H1 (cell line): ENCODE data around the gene SH3PXD2B. TPM values are rescaled to one million over a fixed set of nuclear protein-coding genes. Genes with fewer than 3 reads are reported as not detected.

Source experiments
- CTCF ChIA-PET: fragments of 300-600 bp; sonication (Branson Sonifier 250); formaldehyde crosslinking; loops from one replicate; lab custom pipeline; 2021; ENCODE audit not compliant: partially characterized antibody; lab: Charles Lee
- POLR2A ChIA-PET: fragments of 300-600 bp; sonication (Branson Sonifier 250); formaldehyde crosslinking; loops from one replicate; lab custom pipeline; 2021; ENCODE audit warnings: inconsistent platforms; ENCODE audit not compliant: partially characterized antibody; lab: Charles Lee
- DNase-seq, 2 experiments: peaks; one replicate each; pipeline versions ENCODE4 v3.0.0 to v3.0.0-alpha.2; 2010 to 2022; ENCODE audit warnings: low spot score in 2 of 2, low read depth in 1 of 2, mixed read lengths in 1 of 2
- FAIRE-seq: peaks from 2 replicates; lab custom pipeline; 2011; peaks lifted over from hg19 to GRCh38; lab: Jason Lieb, UNC
- H2AFZ ChIP-seq: 2 replicates; pipeline ENCODE4 v1.8.1; 2012; ENCODE audit warnings: low read length, inconsistent platforms
- H2AK5ac ChIP-seq: 2 replicates; pipeline ENCODE4 v1.6.1; 2013; ENCODE audit warnings: low read depth, low read length
- H2BK120ac ChIP-seq: replicated peaks from 2 replicates; pipeline ENCODE3; 2013; ENCODE audit warnings: low read depth, low read length, inconsistent platforms
- H2BK12ac ChIP-seq: 2 replicates; pipeline ENCODE4 v1.6.1; 2013; ENCODE audit warnings: low read depth, low read length
- H2BK15ac ChIP-seq: 2 replicates; pipeline ENCODE4 v1.6.1; 2013; ENCODE audit warnings: low read length
- H2BK20ac ChIP-seq: 2 replicates; pipeline ENCODE4 v1.6.1; 2013; ENCODE audit warnings: low read length
- H2BK5ac ChIP-seq: 2 replicates; pipeline ENCODE4 v1.6.1; 2013; ENCODE audit warnings: low read depth, low read length
- H3K14ac ChIP-seq: 2 replicates; pipeline ENCODE4 v1.6.1; 2013; ENCODE audit warnings: inconsistent platforms; ENCODE audit not compliant: insufficient read length
- H3K18ac ChIP-seq: 2 replicates; pipeline ENCODE4 v1.6.1; 2013; ENCODE audit warnings: low read length; ENCODE audit errors: extremely low read depth
- H3K23ac ChIP-seq: 2 replicates; pipeline ENCODE4 v1.6.1; 2013; ENCODE audit warnings: inconsistent platforms; ENCODE audit not compliant: insufficient read length
- H3K23me2 ChIP-seq: 2 replicates; pipeline ENCODE4 v1.6.1; 2013; ENCODE audit warnings: low read depth, low read length
- H3K27ac ChIP-seq: 2 replicates; pipeline ENCODE4 v1.6.1; 2011; ENCODE audit warnings: low read depth, low read length, inconsistent platforms
- H3K27me3 ChIP-seq, 4 experiments: replicated peaks in 1 of 4; 1 replicate in 1 of 4; 2 replicates in 3 of 4; pipeline versions ENCODE4 v1.6.1 to v1.8.1; 2011 to 2013; ENCODE audit warnings: low read length in 3 of 4, mild to moderate bottlenecking in 3 of 4, inconsistent platforms in 2 of 4, mixed read lengths in 2 of 4, moderate library complexity in 1 of 4; ENCODE audit not compliant: control insufficient read depth in 3 of 4, insufficient read depth in 3 of 4; ENCODE audit errors: extremely low read depth in 1 of 4
- H3K36me3 ChIP-seq, 4 experiments: 2 replicates each; pipeline versions ENCODE4 v1.6.1 to v1.8.1; 2011 to 2013; ENCODE audit warnings: mild to moderate bottlenecking in 4 of 4, low read length in 3 of 4, moderate library complexity in 2 of 4, control low read depth in 1 of 4, inconsistent platforms in 1 of 4; ENCODE audit not compliant: insufficient read depth in 4 of 4, control insufficient read depth in 2 of 4
- H3K4ac ChIP-seq: replicated peaks from 2 replicates; pipeline ENCODE3; 2013; ENCODE audit warnings: low read length, low read depth, mixed read lengths, inconsistent platforms; ENCODE audit not compliant: insufficient read length
- H3K4me1 ChIP-seq, 4 experiments: replicated peaks in 1 of 4; 1 replicate in 1 of 4; 2 replicates in 3 of 4; pipeline versions ENCODE4 v1.6.1 to v1.8.1; 2011 to 2013; ENCODE audit warnings: low read length in 3 of 4, inconsistent platforms in 2 of 4, mixed read lengths in 1 of 4; ENCODE audit not compliant: insufficient read depth in 4 of 4, control insufficient read depth in 3 of 4
- H3K4me2 ChIP-seq, 2 experiments: 2 replicates each; pipeline versions ENCODE4 v1.6.1 to v1.8.1; 2011 to 2013; ENCODE audit warnings: low read depth in 2 of 2, low read length in 2 of 2, control low read depth in 1 of 2, inconsistent platforms in 1 of 2, mild to moderate bottlenecking in 1 of 2; ENCODE audit not compliant: insufficient read depth in 1 of 2
- H3K4me3 ChIP-seq, 4 experiments: fragments of 200-600, 300-600 bp in 1 of 4; sonication (generic), shearing (Covaris generic), sonication (Bioruptor Twin) in 1 of 4; 2 replicates each; pipeline versions ENCODE4 v1.5.1 to v1.8.1; 2011 to 2016; ENCODE audit warnings: low read length in 4 of 4, low read depth in 3 of 4, control low read depth in 2 of 4, inconsistent platforms in 2 of 4, mild to moderate bottlenecking in 2 of 4, mixed read lengths in 1 of 4, moderate library complexity in 1 of 4; ENCODE audit not compliant: insufficient read depth in 2 of 4; ENCODE audit errors: extremely low read depth in 1 of 4
- H3K56ac ChIP-seq: replicated peaks from 2 replicates; pipeline ENCODE3; 2013; ENCODE audit warnings: low read depth, mild to moderate bottlenecking, mixed read lengths, low read length, inconsistent platforms; ENCODE audit not compliant: insufficient read length
- H3K79me1 ChIP-seq: 2 replicates; pipeline ENCODE4 v1.6.1; 2013; ENCODE audit warnings: low read depth, low read length, control low read depth
- H3K79me2 ChIP-seq, 2 experiments: 2 replicates each; pipeline versions ENCODE4 v1.6.1 to v1.8.1; 2012 to 2013; ENCODE audit warnings: low read length in 2 of 2, mild to moderate bottlenecking in 2 of 2, inconsistent platforms in 1 of 2; ENCODE audit not compliant: insufficient read depth in 2 of 2, control insufficient read depth in 1 of 2
- H3K9ac ChIP-seq, 4 experiments: replicated peaks in 1 of 4; 1 replicate in 1 of 4; 2 replicates in 3 of 4; pipeline versions ENCODE4 v1.6.1 to v1.8.1; 2011 to 2013; ENCODE audit warnings: low read depth in 3 of 4, low read length in 3 of 4, control low read depth in 2 of 4, mild to moderate bottlenecking in 2 of 4, moderate library complexity in 2 of 4, inconsistent platforms in 1 of 4; ENCODE audit errors: extremely low read depth in 1 of 4
- H3K9me3 ChIP-seq, 2 experiments: 2 replicates each; pipeline versions ENCODE4 v1.6.1 to v1.8.1; 2012 to 2013; ENCODE audit warnings: mild to moderate bottlenecking in 2 of 2, moderate library complexity in 2 of 2, control low read depth in 1 of 2, inconsistent platforms in 1 of 2, low read depth in 1 of 2, low read length in 1 of 2, mixed read lengths in 1 of 2; ENCODE audit not compliant: insufficient read depth in 2 of 2
- H4K20me1 ChIP-seq, 2 experiments: replicated peaks in 1 of 2; 2 replicates each; pipeline versions ENCODE3 to v1.8.1; 2011 to 2013; ENCODE audit warnings: inconsistent platforms in 2 of 2, low read length in 2 of 2, mild to moderate bottlenecking in 1 of 2; ENCODE audit not compliant: insufficient read depth in 2 of 2, control insufficient read depth in 1 of 2
- H4K5ac ChIP-seq: 2 replicates; pipeline ENCODE4 v1.6.1; 2013; ENCODE audit warnings: low read length, low read depth, mixed read lengths, inconsistent platforms; ENCODE audit not compliant: insufficient read length
- H4K8ac ChIP-seq: 2 replicates; pipeline ENCODE4 v1.8.0; 2013; ENCODE audit warnings: mild to moderate bottlenecking, moderate library complexity, low read length, inconsistent platforms; ENCODE audit not compliant: insufficient read depth; ENCODE audit errors: extremely low read depth
- H4K91ac ChIP-seq: replicated peaks from 2 replicates; pipeline ENCODE3; 2013; ENCODE audit warnings: low read length, mixed read lengths, inconsistent platforms; ENCODE audit not compliant: insufficient read length
- CEBPB ChIP-seq: IDR thresholded peaks from 2 replicates; pipeline ENCODE4 v1.6.1; 2012; ENCODE audit warnings: low read depth, low read length
- HDAC2 ChIP-seq, 2 experiments: fragments of 300-600 bp in 1 of 2; sonication (generic) in 1 of 2; IDR thresholded peaks; 2 replicates each; pipeline ENCODE4 v1.6.1; 2011 to 2012; ENCODE audit warnings: low read depth in 2 of 2, low read length in 2 of 2, mild to moderate bottlenecking in 2 of 2, moderate library complexity in 2 of 2, borderline replicate concordance in 1 of 2, inconsistent platforms in 1 of 2
- SP2 ChIP-seq: IDR thresholded peaks from 2 replicates; pipeline ENCODE4 v1.6.1; 2012; ENCODE audit warnings: mild to moderate bottlenecking, low read length, inconsistent platforms
- SUZ12 ChIP-seq: fragments of 200-600 bp; sonication (generic); IDR thresholded peaks from 2 replicates; pipeline ENCODE4 v1.6.1; 2012; ENCODE audit warnings: mild to moderate bottlenecking, inconsistent platforms, low read length, moderate library complexity, mixed read lengths
- WGBS, 2 experiments: shearing (Covaris generic) in 1 of 2; methylation state at CpG; one replicate each; pipeline versions ENCODE4 v1.1.6 to v1.1.7; 2013 to 2015; ENCODE audit warnings: low lambda C conversion rate in 2 of 2, mixed read lengths in 2 of 2, inconsistent platforms in 1 of 2, low coverage in 1 of 2, missing lambda C conversion rate in 1 of 2; ENCODE audit not compliant: insufficient replicate concordance in 2 of 2, insufficient coverage in 1 of 2, insufficient read length in 1 of 2; ENCODE audit errors: extremely low coverage in 1 of 2, missing lambda C conversion rate in 1 of 2; 5-methylcytosine and 5-hydroxymethylcytosine counted together
- polyA plus RNA-seq, 7 experiments: library from polyadenylated mRNA; depleted of rRNA in 3 of 7; stranded (reverse) in 5 of 7; unstranded in 2 of 7; fragments of >200 nt in 5 of 7; fragments of 200-250 nt in 2 of 7; gene quantifications; 1 replicate in 5 of 7; 2 replicates in 1 of 7; 4 replicates in 1 of 7; pipeline versions ENCODE4 v1.2.1 to v1.2.3, GENCODE V29; 2011 to 2013; ENCODE audit warnings: missing spikeins in 2 of 7, mixed read lengths in 2 of 7
- total RNA-seq: library from RNA; stranded (reverse); fragmentation: NEBNext Ultra II Directional; extraction: Animal tissue kit (Norgen Biotek cat#: 25700); gene quantifications from 2 replicates; pipeline ENCODE4 v1.2.1, GENCODE V29; 2021
- TF ChIP-seq, protein P1 (sequence below): IDR thresholded peaks from 2 replicates; pipeline ENCODE4 v1.6.1; 2012; ENCODE audit warnings: inconsistent platforms

The SH3PXD2B gene
- total and polyA plus RNA-seq, 2 of the 8 experiments (the other 6 are each of a cell fraction or from before 2014, with no cell fraction given): 32.9 to 72.9 TPM

DNA sequence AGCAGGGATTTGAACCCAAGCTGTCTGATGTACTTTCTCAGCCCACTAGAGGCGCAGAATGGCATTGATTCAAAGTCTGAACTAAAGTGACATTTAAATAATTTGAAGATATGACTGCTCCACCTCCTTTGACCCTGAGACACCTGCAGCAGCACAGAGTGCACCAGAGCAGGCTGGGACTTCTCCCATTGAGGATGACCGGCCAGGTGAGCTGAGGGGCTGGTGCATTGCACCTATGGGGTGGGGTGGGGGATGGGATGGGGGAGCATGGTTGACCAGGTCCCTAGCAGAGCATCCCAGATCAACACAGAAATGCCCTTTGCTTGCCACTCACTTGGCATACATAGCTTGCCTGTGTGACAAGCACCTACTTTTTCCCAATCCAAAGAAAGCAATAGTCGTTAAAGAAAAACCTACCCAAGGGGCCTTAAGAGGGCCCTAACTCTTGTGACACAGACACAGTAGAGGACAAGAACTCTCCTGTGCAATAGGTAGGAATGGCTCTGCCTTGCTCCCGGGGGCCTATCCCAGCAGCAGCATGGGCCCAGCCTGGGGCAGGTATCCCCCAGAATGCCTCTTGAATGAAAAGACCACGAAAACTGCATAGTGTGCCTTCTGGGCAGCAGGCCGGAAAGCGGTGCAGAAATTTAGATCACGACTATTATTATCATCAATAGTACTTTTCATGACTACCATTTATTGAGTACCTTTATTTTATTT lies 6.5 kb downstream of the SH3PXD2B start:
- Histone ChIP-seq H2AK5ac (no peak overlapping the region), H3K79me2 (peaks cover 8 to 99% of the 10 kb centered on the region in 2 experiments), H3K27ac (no peak overlapping the region), H3K4me2 (no peak overlapping the region), H3K23ac (no peak overlapping the region), H4K8ac (no peak overlapping the region), H4K5ac (no peak overlapping the region), H4K20me1 (peaks cover 44 to 68% of the 10 kb centered on the region in 2 experiments), H3K14ac (no peak overlapping the region), H2BK20ac (no peak overlapping the region), H3K9me3 (no peaks in the 10 kb centered on the region), H3K56ac (no peak overlapping the region), H2BK15ac (no peak overlapping the region), H3K4me3 (no peak overlapping the region), H3K23me2 (peaks cover 1% of the 10 kb centered on the region; the same call in 1 of the 2 replicates), H3K4me1 (peaks cover 6 to 13% (median 12%) of the 10 kb centered on the region in 4 experiments), H3K4ac (no peak overlapping the region), H2BK12ac (no peak overlapping the region), H3K79me1 (peaks cover 26% of the 10 kb centered on the region), H2AFZ (no peak overlapping the region), H3K27me3 (no peaks in the 10 kb centered on the region), H2BK120ac (no peak overlapping the region), H2BK5ac (no peak overlapping the region), H4K91ac (no peak overlapping the region), H3K36me3 (peaks cover 0 to 3% (median 0%) of the 10 kb centered on the region in 4 experiments; a peak in 2 of 8 replicates), H3K9ac (no peak overlapping the region), H3K18ac (no peak overlapping the region)
- no peak for FAIRE-seq
- whole genome bisulfite sequencing, 2 experiments: 93% methylated on average over 8 of the region's 8 CpGs; no CpG with 5 or more reads in 1 of the 2 experiments
- ChIA-PET CTCF (interaction anchor here (0.6 to 3.4 kb wide), 6 partner anchors 10 to 438 kb away, joined by 3 to 19 read pairs (median 4); no protein-coding TSS in a partner anchor), POLR2A (no interaction called here)
- no peak for DNase-seq
- no peak for TF ChIP-seq CEBPB
- TF ChIP-seq HDAC2 (IDR thresholded peaks at IDR 0.05; ENCODE audit: borderline replicate concordance in 1 of 2, low read depth in 2 of 2, low read length in 2 of 2): no peak
- no peak for TF ChIP-seq SUZ12
- TF ChIP-seq, protein P1, sequence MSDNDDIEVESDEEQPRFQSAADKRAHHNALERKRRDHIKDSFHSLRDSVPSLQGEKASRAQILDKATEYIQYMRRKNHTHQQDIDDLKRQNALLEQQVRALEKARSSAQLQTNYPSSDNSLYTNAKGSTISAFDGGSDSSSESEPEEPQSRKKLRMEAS: no peak
- TF ChIP-seq SP2: no peak
